ENCODE results near the gene SLC39A10. TPM values are rescaled to one million over a fixed set of nuclear protein-coding genes. Genes with fewer than 3 reads are reported as not detected.

The SLC39A10 gene
- polyA plus RNA-seq, 1 of the 3 experiments (the other 2 are of a cell fraction), result 12.3 TPM

GRCh38 chr2:195651046-195651445 is 6.0 kb upstream of the SLC39A10 start:
- no peak overlapping the region for H3K9ac ChIP-seq
- CTCF ChIA-PET, result interaction anchor here (2.5 kb wide), 1 partner anchor 9 kb away, joined by 10 read pairs; no protein-coding TSS in a partner anchor
- H3K4me1 ChIP-seq (ENCODE audit: control insufficient read depth in 1 of 2, insufficient read depth in 2 of 2, low read depth in 1 of 2, low read length in 1 of 2), result peaks cover 0 to under 1% of the 10 kb centered on the region in 2 experiments; a peak in 1 of 4 replicates
- POLR2A ChIA-PET, result no interaction called here
- WGBS (ENCODE audit: low lambda C conversion rate), result 76% methylated on average over 4 of the region's 4 CpGs
- H3K36me3 ChIP-seq (replicated peaks in 1 of 2; ENCODE audit: control insufficient read depth in 1 of 2, insufficient read depth in 2 of 2, low read length in 1 of 2), result no peaks in the 10 kb centered on the region
- no peaks in the 10 kb centered on the region for H3K27me3 ChIP-seq (ENCODE audit: insufficient read depth)
- H3K4me3 ChIP-seq (ENCODE audit: low read depth in 2 of 2, low read length in 1 of 2), result no peak overlapping the region
- no peak for DNase-seq
- no peaks in the 10 kb centered on the region for H3K79me2 ChIP-seq (ENCODE audit: insufficient read depth)
- peaks cover 6% of the 10 kb centered on the region for H3F3A ChIP-seq (replicated peaks; ENCODE audit: insufficient read depth)
- H3K9me3 ChIP-seq, result no peaks in the 10 kb centered on the region
- no peak overlapping the region for H3K4me2 ChIP-seq
- TF ChIP-seq MEF2A (IDR thresholded peaks at IDR 0.05; ENCODE audit: borderline replicate concordance, low read depth), result no peak
- no peaks in the 10 kb centered on the region for H4K20me1 ChIP-seq (ENCODE audit: insufficient read depth)
- H3K27ac ChIP-seq (ENCODE audit: low read depth in 2 of 2, low read length in 1 of 2), result no peak overlapping the region
- no peak overlapping the region for H2AFZ ChIP-seq (ENCODE audit: low read depth)
- H3K9me2 ChIP-seq, result no peaks in the 10 kb centered on the region

GRCh38 chr2:195652911-195653310 is 4.1 kb upstream of the SLC39A10 start:
- no peaks in the 10 kb centered on the region for H3K9me3 ChIP-seq
- ChIA-PET CTCF (no interaction called here), POLR2A (no interaction called here)
- no peaks in the 10 kb centered on the region for H3K36me3 ChIP-seq (replicated peaks in 1 of 2; ENCODE audit: control insufficient read depth in 1 of 2, insufficient read depth in 2 of 2, low read length in 1 of 2)
- peaks cover 0 to 5% of the 10 kb centered on the region in 2 experiments; a peak in 1 of 4 replicates for H3K4me1 ChIP-seq (ENCODE audit: control insufficient read depth in 1 of 2, insufficient read depth in 2 of 2, low read depth in 1 of 2, low read length in 1 of 2)
- H3K4me3 ChIP-seq (ENCODE audit: low read depth in 2 of 2, low read length in 1 of 2), result no peak overlapping the region
- TF ChIP-seq SIN3A (IDR thresholded peaks at IDR 0.05; ENCODE audit: borderline replicate concordance, low read depth, low read length), result no peak
- no peak for TF ChIP-seq CTCF (IDR thresholded peaks at IDR 0.05)
- no peak for TF ChIP-seq TAF1 (IDR thresholded peaks at IDR 0.05; ENCODE audit: borderline replicate concordance, low read depth, low read length)
- no peak for TF ChIP-seq USF2 (IDR thresholded peaks at IDR 0.05; ENCODE audit: borderline replicate concordance, low read depth, low read length)
- TF ChIP-seq MXI1 (IDR thresholded peaks at IDR 0.05; ENCODE audit: low read depth, low read length), result no peak
- TF ChIP-seq RAD21 (IDR thresholded peaks at IDR 0.05; ENCODE audit: low read length), result no peak
- TF ChIP-seq USF1 (IDR thresholded peaks at IDR 0.05; ENCODE audit: borderline replicate concordance, low read depth), result no peak
- no peak for TF ChIP-seq FOXJ3 (CRISPR knock-in tag; IDR thresholded peaks at IDR 0.05)
- no peak for TF ChIP-seq FOSL2 (IDR thresholded peaks at IDR 0.05; ENCODE audit: borderline replicate concordance, low read depth)
- DNase-seq, result no peak
- peaks cover 6% of the 10 kb centered on the region for H3F3A ChIP-seq (replicated peaks; ENCODE audit: insufficient read depth)
- H3K27me3 ChIP-seq (ENCODE audit: insufficient read depth), result no peaks in the 10 kb centered on the region
- no peak overlapping the region for H3K4me2 ChIP-seq
- H4K20me1 ChIP-seq (ENCODE audit: insufficient read depth), result no peaks in the 10 kb centered on the region
- no peak overlapping the region for H3K9ac ChIP-seq
- no peak overlapping the region for H2AFZ ChIP-seq (ENCODE audit: low read depth)
- peaks cover 8% of the 10 kb centered on the region for H3K79me2 ChIP-seq (ENCODE audit: insufficient read depth)
- no peak overlapping the region; a peak in 1 of 4 replicates for H3K27ac ChIP-seq (ENCODE audit: low read depth in 2 of 2, low read length in 1 of 2)
- H3K9me2 ChIP-seq, result no peaks in the 10 kb centered on the region
